IPS-NIHi11 (cell line): ENCODE results near the gene COL5A1.
A peak's percentile ranks its signal among the peaks of the same experiment; 100 is the strongest.
"Not testable (repeated sequence)": the region's sequence is repeated elsewhere in the genome, so short reads cannot be mapped to it uniquely, and the experiment has no call there.

Experiments
- DNase-seq: peaks from one replicate; pipeline ENCODE4 v3.0.0; 2012; ENCODE audit warnings: mixed read lengths, low spot score

COL5A1 gene

GRCh38 chr9:134678666-134679443 lies 37.3 kb downstream of the COL5A1 start:
- DNase-seq, result no peak

GRCh38 chr9:134679616-134680392 lies 38.2 kb downstream of the COL5A1 start:
- no peak for DNase-seq

GRCh38 chr9:134680393-134681060 lies 38.9 kb downstream of the COL5A1 start:
- DNase-seq, result no peak

GRCh38 chr9:134681061-134681661 lies 39.6 kb downstream of the COL5A1 start:
- no peak for DNase-seq

GRCh38 chr9:134682026-134682425 lies 40.4 kb downstream of the COL5A1 start:
- no peak for DNase-seq

GRCh38 chr9:134682651-134683364 lies 41.2 kb downstream of the COL5A1 start:
- no peak for DNase-seq

GRCh38 chr9:134683714-134684374 lies 42.2 kb downstream of the COL5A1 start:
- DNase-seq, result no peak

GRCh38 chr9:134684375-134684723 lies 42.7 kb downstream of the COL5A1 start:
- DNase-seq, result no peak

- not testable (repeated sequence) for DNase-seq
These were observed 43.3 kb downstream of the COL5A1 start for GRCh38 chr9:134684941-134685340.

- no peak for DNase-seq
These were observed 44.2 kb downstream of the COL5A1 start for GRCh38 chr9:134685784-134686183.

GRCh38 chr9:134686896-134687295 lies 45.3 kb downstream of the COL5A1 start:
- no peak for DNase-seq

- no peak for DNase-seq
These were observed 46.0 kb downstream of the COL5A1 start for GRCh38 chr9:134687556-134687955.

GRCh38 chr9:134688231-134688630 lies 46.6 kb downstream of the COL5A1 start:
- DNase-seq, result no peak

GRCh38 chr9:134688661-134689320 lies 47.2 kb downstream of the COL5A1 start:
- no peak for DNase-seq

GRCh38 chr9:134689321-134690181 lies 47.9 kb downstream of the COL5A1 start:
- peak; percentile 94 for DNase-seq

- no peak for DNase-seq
These were observed 48.7 kb downstream of the COL5A1 start for GRCh38 chr9:134690301-134690751.

GRCh38 chr9:134690946-134691694 lies 49.5 kb downstream of the COL5A1 start:
- no peak for DNase-seq

GRCh38 chr9:134691695-134692572 lies 50.3 kb downstream of the COL5A1 start:
- DNase-seq, result no peak
